SK-N-SH (cell line): ENCODE data around the gene VAMP8.

Source experiments
- CHD2 ChIP-seq: fragments of 150-350 bp; IDR thresholded peaks from 2 replicates; pipeline ENCODE4 v1.6.1; 2018; ENCODE audit warnings: low read length; ENCODE audit not compliant: partially characterized antibody
- CTCF ChIP-seq: fragments of 200-600 bp; sonication (generic); IDR thresholded peaks from 2 replicates; pipeline ENCODE4 v1.6.1; 2017; ENCODE audit warnings: antibody characterized with exemption, mild to moderate bottlenecking, moderate library complexity
- ELF1 ChIP-seq: IDR thresholded peaks from 2 replicates; pipeline ENCODE4 v1.4.0; 2012
- EZH2phosphoT487 ChIP-seq: fragments of 200-600 bp; sonication (generic); IDR thresholded peaks from 2 replicates; pipeline ENCODE4 v1.6.1; 2017; ENCODE audit warnings: low read depth, mixed run types, mild to moderate bottlenecking, antibody characterized with exemption, moderate library complexity, borderline replicate concordance
- FOXM1 ChIP-seq: IDR thresholded peaks from 2 replicates; pipeline ENCODE4 v1.4.0; 2012; ENCODE audit warnings: low read depth, mild to moderate bottlenecking
- GABPA ChIP-seq: IDR thresholded peaks from 2 replicates; pipeline ENCODE4 v1.4.0; 2012; ENCODE audit warnings: low read depth, mild to moderate bottlenecking
- MEF2A ChIP-seq: IDR thresholded peaks from 2 replicates; pipeline ENCODE4 v1.4.0; 2012; ENCODE audit warnings: low read depth, borderline replicate concordance
- MXI1 ChIP-seq: IDR thresholded peaks from 2 replicates; pipeline ENCODE4 v1.6.1; 2012; ENCODE audit warnings: mild to moderate bottlenecking, low read depth, low read length, improper control_type of control experiment
- POLR2AphosphoS5 ChIP-seq: IDR thresholded peaks from 2 replicates; pipeline ENCODE4 v1.6.1; 2012; ENCODE audit warnings: low read depth, low read length
- RAD21 ChIP-seq: IDR thresholded peaks from 2 replicates; pipeline ENCODE4 v1.6.1; 2012; ENCODE audit warnings: mild to moderate bottlenecking, low read length
- SMC3 ChIP-seq: IDR thresholded peaks from 2 replicates; pipeline ENCODE4 v1.6.1; 2012; ENCODE audit warnings: low read depth, low read length, improper control_type of control experiment
- YY1 ChIP-seq: IDR thresholded peaks from 2 replicates; pipeline ENCODE4 v1.4.0; 2012; ENCODE audit warnings: low read depth, mild to moderate bottlenecking

- no peak for TF ChIP-seq EZH2phosphoT487
- no peak for TF ChIP-seq RAD21
- no peak for TF ChIP-seq CTCF
- TF ChIP-seq SMC3 = no peak
- no peak for TF ChIP-seq POLR2AphosphoS5
- no peak for TF ChIP-seq YY1
- TF ChIP-seq ELF1 = no peak
- TF ChIP-seq FOXM1 = no peak
- TF ChIP-seq CHD2 = no peak
- no peak for TF ChIP-seq MXI1
- no peak for TF ChIP-seq GABPA
- no peak for TF ChIP-seq MEF2A
Measured at GRCh38 chr2:85588236-85588635, 10.8 kb downstream of the VAMP8 start.
